ENCODE measurements around the gene LNPEP. TPM values are rescaled to one million over a fixed set of nuclear protein-coding genes. Genes with fewer than 3 reads are reported as not detected.
A peak's percentile ranks its signal among the peaks of the same experiment; 100 is the strongest.

Gene LNPEP
- total and polyA plus RNA-seq, 4 donors: 4.6 to 78.9 (median 19.0) TPM

GRCh38 chr5:97041239-97041638 is 105.4 kb downstream of the LNPEP start:
- Histone ChIP-seq H3K27me3 (ENCODE audit: control insufficient read depth in 3 of 3, insufficient read depth in 3 of 3, low read length in 2 of 3) (no peaks in the 10 kb centered on the region), H3K36me3 (ENCODE audit: control insufficient read depth in 4 of 4, insufficient read depth in 4 of 4, low read length in 4 of 4) (peaks cover 0 to 5% (median 2%) of the 10 kb centered on the region in 4 donors), H3K4me1 (ENCODE audit: control insufficient read depth in 5 of 5, insufficient read depth in 5 of 5, low read length in 5 of 5) (peaks cover 0 to 8% (median 4%) of the 10 kb centered on the region in 5 donors), H3K27ac (ENCODE audit: low read depth in 1 of 2, low read length in 1 of 2) (no peak overlapping the region), H3K9ac (ENCODE audit: insufficient read depth in 1 of 2, low read length in 2 of 2) (no peak overlapping the region), H3K4me3 (no peak overlapping the region), H3K9me3 (ENCODE audit: control insufficient read depth in 4 of 4, insufficient read depth in 3 of 4, low read length in 3 of 4) (no peaks in the 10 kb centered on the region)
- TF ChIP-seq, protein P1, sequence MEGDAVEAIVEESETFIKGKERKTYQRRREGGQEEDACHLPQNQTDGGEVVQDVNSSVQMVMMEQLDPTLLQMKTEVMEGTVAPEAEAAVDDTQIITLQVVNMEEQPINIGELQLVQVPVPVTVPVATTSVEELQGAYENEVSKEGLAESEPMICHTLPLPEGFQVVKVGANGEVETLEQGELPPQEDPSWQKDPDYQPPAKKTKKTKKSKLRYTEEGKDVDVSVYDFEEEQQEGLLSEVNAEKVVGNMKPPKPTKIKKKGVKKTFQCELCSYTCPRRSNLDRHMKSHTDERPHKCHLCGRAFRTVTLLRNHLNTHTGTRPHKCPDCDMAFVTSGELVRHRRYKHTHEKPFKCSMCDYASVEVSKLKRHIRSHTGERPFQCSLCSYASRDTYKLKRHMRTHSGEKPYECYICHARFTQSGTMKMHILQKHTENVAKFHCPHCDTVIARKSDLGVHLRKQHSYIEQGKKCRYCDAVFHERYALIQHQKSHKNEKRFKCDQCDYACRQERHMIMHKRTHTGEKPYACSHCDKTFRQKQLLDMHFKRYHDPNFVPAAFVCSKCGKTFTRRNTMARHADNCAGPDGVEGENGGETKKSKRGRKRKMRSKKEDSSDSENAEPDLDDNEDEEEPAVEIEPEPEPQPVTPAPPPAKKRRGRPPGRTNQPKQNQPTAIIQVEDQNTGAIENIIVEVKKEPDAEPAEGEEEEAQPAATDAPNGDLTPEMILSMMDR (IDR thresholded peaks at IDR 0.05; ENCODE audit: control extremely low read depth, extremely low read depth): no peak
- ATAC-seq (ENCODE audit: insufficient read depth, low FRiP score) (no peak), DNase-seq (no peak)
- WGBS, 2 donors: 97 to 98% methylated on average over 4 of the region's 4 CpGs

DNA sequence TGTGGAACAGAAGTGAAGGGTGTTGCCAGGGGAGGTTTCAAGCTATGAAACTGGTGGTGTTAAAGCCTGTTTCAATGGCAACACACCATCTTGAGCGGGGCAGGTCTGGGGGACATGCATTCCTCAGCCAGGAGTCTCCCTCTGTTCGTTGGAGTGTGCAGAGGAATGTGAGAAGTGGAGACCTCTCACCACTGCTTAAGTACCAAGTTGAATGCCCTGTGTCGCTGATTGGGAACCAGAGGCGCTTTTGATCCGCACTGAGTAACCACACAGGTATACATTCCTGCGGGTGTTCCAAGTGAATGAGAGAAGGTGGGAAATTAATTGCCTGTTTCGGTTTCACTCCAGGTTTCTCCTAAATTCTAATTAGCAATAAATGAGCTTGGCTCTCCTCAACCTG is 107.1 kb downstream of the LNPEP start:
- WGBS, 2 donors: 76 to 84% methylated on average over 7 of the region's 7 CpGs
- no peak overlapping the region for H3K4me3 ChIP-seq
- TF ChIP-seq, protein P1 (IDR thresholded peaks at IDR 0.05; ENCODE audit: control extremely low read depth, extremely low read depth): no peak
- ATAC-seq (ENCODE audit: insufficient read depth, low FRiP score) (peak; percentile 48), DNase-seq (peak; percentile 73 to 83 (median 74))
- H3K36me3 ChIP-seq (ENCODE audit: control insufficient read depth in 4 of 4, insufficient read depth in 4 of 4, low read length in 4 of 4): peaks cover 0 to under 1% (median 0%) of the 10 kb centered on the region in 4 donors
- H3K27ac ChIP-seq (ENCODE audit: low read depth in 1 of 2, low read length in 1 of 2): no peak overlapping the region
- H3K4me1 ChIP-seq (ENCODE audit: control insufficient read depth in 5 of 5, insufficient read depth in 5 of 5, low read length in 5 of 5): peaks cover 0 to 5% (median 4%) of the 10 kb centered on the region in 5 donors
- no peaks in the 10 kb centered on the region for H3K9me3 ChIP-seq (ENCODE audit: control insufficient read depth in 4 of 4, insufficient read depth in 3 of 4, low read length in 3 of 4)
- no peak overlapping the region for H3K9ac ChIP-seq (ENCODE audit: insufficient read depth in 1 of 2, low read length in 2 of 2)
- no peaks in the 10 kb centered on the region for H3K27me3 ChIP-seq (ENCODE audit: control insufficient read depth in 3 of 3, insufficient read depth in 3 of 3, low read length in 2 of 3)

GRCh38 chr5:97043511-97043910 is 107.6 kb downstream of the LNPEP start:
- H3K9me3 ChIP-seq (ENCODE audit: control insufficient read depth in 4 of 4, insufficient read depth in 3 of 4, low read length in 3 of 4): no peaks in the 10 kb centered on the region
- no peak overlapping the region for H3K4me3 ChIP-seq
- H3K36me3 ChIP-seq (ENCODE audit: control insufficient read depth in 4 of 4, insufficient read depth in 4 of 4, low read length in 4 of 4): no peaks in the 10 kb centered on the region
- no peak for DNase-seq
- H3K4me1 ChIP-seq (ENCODE audit: control insufficient read depth in 5 of 5, insufficient read depth in 5 of 5, low read length in 5 of 5): peaks cover 0 to 5% (median 4%) of the 10 kb centered on the region in 5 donors
- no peaks in the 10 kb centered on the region for H3K27me3 ChIP-seq (ENCODE audit: control insufficient read depth in 3 of 3, insufficient read depth in 3 of 3, low read length in 2 of 3)
- 71 to 77% methylated on average over 3 of the region's 3 CpGs for WGBS, 2 donors
- no peak overlapping the region for H3K9ac ChIP-seq (ENCODE audit: insufficient read depth in 1 of 2, low read length in 2 of 2)
- peak overlapping the region in 1 of 2 donors; percentile 39 for H3K27ac ChIP-seq (ENCODE audit: low read depth in 1 of 2, low read length in 1 of 2)
- ATAC-seq (ENCODE audit: insufficient read depth, low FRiP score): no peak
- TF ChIP-seq, protein P1 (IDR thresholded peaks at IDR 0.05; ENCODE audit: control extremely low read depth, extremely low read depth): no peak

DNA sequence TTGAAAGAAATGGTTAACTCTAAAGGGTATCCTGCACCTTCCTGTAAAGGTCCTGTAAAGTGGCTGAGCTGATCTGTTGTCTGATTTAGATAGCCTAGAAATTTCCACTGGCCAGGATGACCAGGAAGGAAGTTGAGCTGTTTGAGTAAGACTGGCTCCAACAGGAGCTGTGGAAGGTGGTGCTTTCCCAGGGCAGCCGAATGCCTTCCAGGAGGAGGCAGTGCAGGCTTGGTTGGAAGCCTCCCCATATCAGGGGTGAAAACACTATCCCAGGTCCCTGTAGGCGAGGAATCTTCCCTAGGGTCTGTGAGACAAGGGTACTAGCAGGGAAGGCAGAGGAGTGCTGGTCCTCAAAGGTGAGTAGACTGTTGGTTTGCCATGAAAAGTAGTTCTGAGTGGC is 108.2 kb downstream of the LNPEP start:
- no peak overlapping the region for H3K9ac ChIP-seq (ENCODE audit: insufficient read depth in 1 of 2, low read length in 2 of 2)
- H3K4me3 ChIP-seq: no peak overlapping the region
- H3K4me1 ChIP-seq (ENCODE audit: control insufficient read depth in 5 of 5, insufficient read depth in 5 of 5, low read length in 5 of 5): peaks cover 0 to 5% (median 4%) of the 10 kb centered on the region in 5 donors
- ATAC-seq (ENCODE audit: insufficient read depth, low FRiP score): no peak
- no peaks in the 10 kb centered on the region for H3K36me3 ChIP-seq (ENCODE audit: control insufficient read depth in 4 of 4, insufficient read depth in 4 of 4, low read length in 4 of 4)
- no peaks in the 10 kb centered on the region for H3K9me3 ChIP-seq (ENCODE audit: control insufficient read depth in 4 of 4, insufficient read depth in 3 of 4, low read length in 3 of 4)
- H3K27ac ChIP-seq (ENCODE audit: low read depth in 1 of 2, low read length in 1 of 2): no peak overlapping the region
- H3K27me3 ChIP-seq (ENCODE audit: control insufficient read depth in 3 of 3, insufficient read depth in 3 of 3, low read length in 2 of 3): no peaks in the 10 kb centered on the region
- WGBS, 2 donors: 72 to 89% methylated on average over 2 of the region's 2 CpGs
- peak in 2 of 3 donors; percentile 10 to 38 for DNase-seq
- TF ChIP-seq, protein P1 (IDR thresholded peaks at IDR 0.05; ENCODE audit: control extremely low read depth, extremely low read depth): no peak

Measured in lung (tissue), 12 donors.